Activated naive CD4-positive, alpha-beta T cell treated with anti-CD3 and anti-CD28 coated beads, Interleukin-2, amount 10 ng/mL, durations not matched to agents 7 days and 5 days (primary cell): ENCODE results near the gene CCDC174.
"Not testable (repeated sequence)": the region's sequence is repeated elsewhere in the genome, so short reads cannot be mapped to it uniquely, and the experiment has no call there.

Source experiments
- CTCF ChIA-PET: fragments of 350-600 bp; sonication (Branson Sonifier 250); formaldehyde crosslinking; loops from one replicate; lab custom pipeline; 2021; ENCODE audit warnings: antibody characterized with exemption; lab: Charles Lee
- DNase-seq: peaks from one replicate; pipeline ENCODE4 v3.0.0-alpha.2; 2020
- H3K27ac Mint-ChIP-seq: one replicate; pipeline ENCODE4 v1.8.0; 2021; ENCODE audit warnings: mild to moderate bottlenecking, moderate library complexity, mixed read lengths
- H3K27me3 Mint-ChIP-seq: one replicate; pipeline ENCODE4 v1.8.0; 2021; ENCODE audit warnings: mild to moderate bottlenecking, mixed read lengths
- H3K36me3 Mint-ChIP-seq: one replicate; pipeline ENCODE4 v1.8.0; 2021; ENCODE audit warnings: mixed read lengths
- H3K4me1 Mint-ChIP-seq: one replicate; pipeline ENCODE4 v1.8.0; 2021; ENCODE audit warnings: mixed read lengths
- H3K4me3 Mint-ChIP-seq: one replicate; pipeline ENCODE4 v1.8.0; 2021; ENCODE audit warnings: mild to moderate bottlenecking, moderate library complexity, mixed read lengths
- H3K9me3 Mint-ChIP-seq: one replicate; pipeline ENCODE4 v1.8.0; 2021; ENCODE audit warnings: mixed read lengths

The CCDC174 gene

GRCh38 chr3:14651440-14652251 lies at the start of gene CCDC174:
Gene CCDC174, plus strand, starts transcription at chr3:14651762. Its CDS starts 75 bp downstream, at chr3:14651837.
- peak; percentile 96 for DNase-seq
- Mint-ChIP-seq H3K36me3 (peaks cover 20% of the 10 kb centered on the region), H3K27me3 (no peaks in the 10 kb centered on the region), H3K4me1 (peaks cover 46% of the 10 kb centered on the region), H3K9me3 (no peaks in the 10 kb centered on the region), H3K4me3 (peak within 1 kb of the TSS; percentile 100), H3K27ac (peak within 1 kb of the TSS; percentile 99)
- CTCF ChIA-PET, result interaction anchor here (0.8 to 2.4 kb wide), 2 partner anchors 19 to 400 kb away, joined by 3 to 7 read pairs; no protein-coding TSS in a partner anchor

GRCh38 chr3:14602006-14602803 lies 49.4 kb upstream of the CCDC174 start:
- H3K36me3 Mint-ChIP-seq, result peaks cover 1% of the 10 kb centered on the region
- peaks cover 1% of the 10 kb centered on the region for H3K9me3 Mint-ChIP-seq
- H3K27ac Mint-ChIP-seq, result no peak overlapping the region
- H3K4me3 Mint-ChIP-seq, result no peak overlapping the region
- peaks cover 85% of the 10 kb centered on the region for H3K27me3 Mint-ChIP-seq
- CTCF ChIA-PET, result no interaction called here
- peaks cover 17% of the 10 kb centered on the region for H3K4me1 Mint-ChIP-seq
- no peak for DNase-seq

DNA sequence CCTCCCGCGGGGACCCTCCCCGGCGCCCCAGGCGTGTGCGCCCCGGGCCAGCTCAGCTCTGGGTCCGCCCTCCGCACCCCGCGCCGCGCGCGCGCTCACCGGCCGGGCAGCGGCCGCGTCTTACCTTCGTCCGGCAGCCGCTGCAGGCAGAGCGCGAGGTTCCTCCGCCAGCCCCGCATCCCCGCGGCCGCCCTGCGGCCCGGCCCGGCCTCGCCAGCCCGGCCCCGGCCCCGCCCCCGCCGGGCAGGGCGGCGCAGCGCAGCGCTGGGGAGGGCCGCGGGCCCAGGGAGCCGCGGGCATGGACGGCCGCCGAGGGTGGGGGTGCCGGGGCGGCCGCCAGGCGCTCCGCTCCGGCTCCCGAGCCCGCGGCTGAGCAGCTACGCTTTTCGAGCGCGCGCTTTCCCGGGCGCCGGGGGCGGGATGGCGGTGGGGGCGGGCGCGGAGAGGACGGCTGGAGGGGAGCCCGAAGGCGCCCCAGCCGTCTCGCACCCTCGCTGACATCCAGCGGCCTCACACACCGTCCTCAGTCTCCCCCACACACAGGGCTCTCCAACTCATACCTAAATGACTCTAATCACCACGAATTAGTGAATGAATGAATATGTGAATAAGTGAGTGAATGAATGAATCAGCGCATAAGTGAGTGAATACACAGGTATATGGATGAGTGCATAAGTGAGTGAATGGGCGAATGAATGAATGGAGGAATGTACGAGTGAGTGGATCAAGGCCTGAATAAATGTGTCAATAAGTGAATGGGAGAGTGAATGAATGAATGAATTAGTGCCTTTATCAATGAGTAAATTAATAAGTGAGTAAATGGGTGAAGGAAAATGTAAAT lies 48.5 kb upstream of the CCDC174 start:
- H3K9me3 Mint-ChIP-seq, result peaks cover 1% of the 10 kb centered on the region
- no peak overlapping the region for H3K4me3 Mint-ChIP-seq
- DNase-seq, result no peak
- H3K36me3 Mint-ChIP-seq, result peaks cover 1% of the 10 kb centered on the region
- CTCF ChIA-PET, result no interaction called here
- H3K27ac Mint-ChIP-seq, result no peak overlapping the region
- peaks cover 14% of the 10 kb centered on the region for H3K4me1 Mint-ChIP-seq
- H3K27me3 Mint-ChIP-seq, result peaks cover 79% of the 10 kb centered on the region

DNA sequence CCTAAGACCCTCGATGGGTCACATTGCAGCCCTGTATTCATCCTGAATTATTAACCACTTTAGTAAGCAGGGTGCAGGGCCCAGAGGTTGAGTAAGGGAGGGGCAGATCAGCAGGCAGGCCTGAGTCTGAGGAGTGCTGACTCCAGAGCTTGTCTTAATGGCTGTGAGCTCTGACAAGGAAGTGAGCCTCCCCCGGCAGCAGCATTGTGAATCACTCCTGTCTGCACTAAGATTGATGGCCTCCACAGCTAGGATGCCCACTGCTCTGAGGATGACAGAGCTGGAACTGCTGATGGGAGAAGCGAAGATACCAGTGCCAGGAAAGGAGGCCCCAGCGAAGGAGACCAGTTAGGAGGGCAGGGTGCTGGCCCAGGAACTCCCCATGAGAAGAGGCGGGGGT lies 46.5 kb upstream of the CCDC174 start:
- Mint-ChIP-seq H3K27ac (no peak overlapping the region), H3K36me3 (peaks cover 1% of the 10 kb centered on the region), H3K4me1 (peaks cover 2% of the 10 kb centered on the region), H3K4me3 (no peak overlapping the region), H3K27me3 (peaks cover 72% of the 10 kb centered on the region), H3K9me3 (peaks cover 1% of the 10 kb centered on the region)
- CTCF ChIA-PET, result no interaction called here
- DNase-seq, result no peak

DNA sequence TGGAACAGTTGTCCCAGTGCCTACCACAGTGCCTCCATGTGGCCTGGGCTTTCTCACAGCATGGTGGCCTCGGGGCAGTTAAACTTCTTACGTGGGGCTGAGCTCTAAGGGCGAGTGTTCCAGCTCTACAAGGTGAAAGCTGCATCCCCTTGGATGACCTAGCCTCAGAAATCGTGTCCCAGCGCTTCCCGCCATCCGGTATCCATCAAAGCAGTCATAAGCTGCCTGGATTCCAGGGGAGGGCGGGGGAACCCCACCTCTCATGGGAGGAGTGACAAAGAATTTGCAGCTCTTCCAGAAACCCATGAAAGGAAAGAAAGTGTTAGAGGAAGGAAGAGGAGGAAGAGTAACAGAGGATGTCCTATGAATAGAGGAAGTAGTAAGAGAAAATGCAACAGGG lies 45.8 kb upstream of the CCDC174 start:
- H3K27me3 Mint-ChIP-seq, result peaks cover 72% of the 10 kb centered on the region
- peaks cover 2% of the 10 kb centered on the region for H3K4me1 Mint-ChIP-seq
- no peak for DNase-seq
- CTCF ChIA-PET, result no interaction called here
- peaks cover 1% of the 10 kb centered on the region for H3K9me3 Mint-ChIP-seq
- H3K4me3 Mint-ChIP-seq, result no peak overlapping the region
- H3K27ac Mint-ChIP-seq, result no peak overlapping the region
- peaks cover 1% of the 10 kb centered on the region for H3K36me3 Mint-ChIP-seq

DNA sequence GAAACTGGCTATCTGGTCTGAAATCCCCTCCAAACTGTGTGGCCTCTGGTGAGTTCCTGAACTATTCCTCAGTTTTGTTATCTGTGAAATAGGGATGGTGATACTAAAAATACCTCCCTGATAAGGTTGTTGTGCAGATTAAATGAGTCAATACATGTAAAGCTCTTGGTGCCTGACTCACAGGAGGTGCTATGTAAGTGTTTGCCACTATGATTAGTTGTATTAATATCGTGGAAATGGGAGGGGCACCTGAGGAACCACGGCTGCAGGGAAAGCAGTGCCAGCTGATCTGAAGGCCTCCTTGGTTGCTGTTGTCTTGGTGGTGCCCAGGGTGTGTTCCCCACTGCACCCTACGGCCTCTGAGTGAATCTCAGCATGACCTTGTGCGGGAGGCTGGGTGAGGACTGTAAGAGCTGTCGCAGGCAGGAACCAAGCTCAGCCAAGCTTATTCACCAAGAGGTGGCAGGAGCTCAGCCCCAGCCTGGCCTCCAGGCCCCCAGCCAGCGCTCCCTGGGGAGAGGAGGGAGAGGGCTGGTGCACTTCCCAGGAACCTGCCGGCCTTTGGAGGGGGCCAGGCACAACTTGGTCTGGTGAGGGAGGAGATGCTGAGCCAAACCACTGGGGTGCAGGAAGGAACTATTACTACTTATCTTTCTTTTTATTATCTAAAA lies 44.8 kb upstream of the CCDC174 start:
- H3K27ac Mint-ChIP-seq, result no peak overlapping the region
- H3K9me3 Mint-ChIP-seq, result peaks cover 1% of the 10 kb centered on the region
- DNase-seq, result no peak
- H3K27me3 Mint-ChIP-seq, result peaks cover 67% of the 10 kb centered on the region
- H3K36me3 Mint-ChIP-seq, result peaks cover 1% of the 10 kb centered on the region
- CTCF ChIA-PET, result interaction anchor here (0.9 kb wide), 1 partner anchor 174 kb away, joined by 3 read pairs; no protein-coding TSS in a partner anchor
- H3K4me1 Mint-ChIP-seq, result peaks cover 2% of the 10 kb centered on the region
- H3K4me3 Mint-ChIP-seq, result no peak overlapping the region

- Mint-ChIP-seq H3K27ac (no peak overlapping the region), H3K4me1 (peaks cover under 1% of the 10 kb centered on the region), H3K9me3 (peaks cover under 1% of the 10 kb centered on the region), H3K4me3 (no peak overlapping the region), H3K27me3 (peaks cover 66% of the 10 kb centered on the region), H3K36me3 (peaks cover under 1% of the 10 kb centered on the region)
- CTCF ChIA-PET, result no interaction called here
- DNase-seq, result no peak
Observed at GRCh38 chr3:14608298-14608697, 43.3 kb upstream of the CCDC174 start.

GRCh38 chr3:14609058-14609457 lies 42.5 kb upstream of the CCDC174 start:
- CTCF ChIA-PET, result interaction anchor here (0.6 kb wide), 1 partner anchor 172 kb away, joined by 4 read pairs; no protein-coding TSS in a partner anchor
- not testable (repeated sequence) for H3K9me3 Mint-ChIP-seq, H3K4me3 Mint-ChIP-seq, H3K27ac Mint-ChIP-seq, H3K4me1 Mint-ChIP-seq, DNase-seq, H3K36me3 Mint-ChIP-seq
- H3K27me3 Mint-ChIP-seq, result peaks cover 65% of the 10 kb centered on the region

DNA sequence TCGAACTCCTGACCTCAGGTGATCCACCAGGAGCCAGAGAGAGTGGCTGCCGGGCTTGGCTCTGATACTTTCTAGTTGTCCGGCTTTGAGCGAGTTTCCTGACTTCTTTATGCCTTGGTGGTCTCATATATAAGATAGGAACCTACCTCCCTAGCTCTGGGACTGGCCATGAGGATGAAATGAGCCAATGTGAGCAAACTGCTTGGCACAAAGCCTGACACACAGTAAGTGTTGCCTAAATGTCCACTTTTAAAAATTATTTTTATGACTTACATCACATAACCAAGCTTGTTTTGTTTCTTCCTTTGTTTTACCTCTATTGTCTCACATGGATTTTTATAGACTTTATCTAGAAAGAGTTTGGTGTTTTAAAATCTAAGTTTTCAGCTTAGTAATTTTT lies 42.1 kb upstream of the CCDC174 start:
- DNase-seq, result no peak
- H3K4me3 Mint-ChIP-seq, result no peak overlapping the region
- peaks cover 63% of the 10 kb centered on the region for H3K27me3 Mint-ChIP-seq
- no peaks in the 10 kb centered on the region for H3K4me1 Mint-ChIP-seq
- no peaks in the 10 kb centered on the region for H3K9me3 Mint-ChIP-seq
- H3K36me3 Mint-ChIP-seq, result no peaks in the 10 kb centered on the region
- CTCF ChIA-PET, result interaction anchor here (0.6 kb wide), 1 partner anchor 172 kb away, joined by 4 read pairs; no protein-coding TSS in a partner anchor
- H3K27ac Mint-ChIP-seq, result no peak overlapping the region

DNA sequence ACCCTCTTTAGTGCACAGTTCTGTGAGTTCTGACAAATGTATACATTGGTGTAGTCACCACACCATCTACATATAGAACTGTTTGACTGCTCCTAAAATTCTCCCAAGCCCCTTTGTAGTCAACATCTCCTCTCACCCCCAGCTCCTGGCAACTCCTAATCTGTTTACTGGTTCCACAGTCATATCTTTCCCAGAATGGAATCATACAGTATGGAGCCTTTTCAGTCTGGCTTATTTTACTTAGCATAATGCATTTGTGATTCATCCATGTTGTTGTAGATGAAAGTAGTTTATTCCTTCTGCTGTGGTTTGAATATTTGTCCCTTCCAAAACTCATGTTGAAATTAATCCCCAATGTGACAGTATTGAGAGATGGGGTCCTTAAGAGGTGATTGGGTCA lies 41.6 kb upstream of the CCDC174 start:
- peaks cover 59% of the 10 kb centered on the region for H3K27me3 Mint-ChIP-seq
- DNase-seq, result no peak
- H3K9me3 Mint-ChIP-seq, result no peaks in the 10 kb centered on the region
- CTCF ChIA-PET, result interaction anchor here (0.6 kb wide), 1 partner anchor 171 kb away, joined by 4 read pairs; no protein-coding TSS in a partner anchor
- H3K36me3 Mint-ChIP-seq, result no peaks in the 10 kb centered on the region
- no peak overlapping the region for H3K27ac Mint-ChIP-seq
- no peaks in the 10 kb centered on the region for H3K4me1 Mint-ChIP-seq
- no peak overlapping the region for H3K4me3 Mint-ChIP-seq

DNA sequence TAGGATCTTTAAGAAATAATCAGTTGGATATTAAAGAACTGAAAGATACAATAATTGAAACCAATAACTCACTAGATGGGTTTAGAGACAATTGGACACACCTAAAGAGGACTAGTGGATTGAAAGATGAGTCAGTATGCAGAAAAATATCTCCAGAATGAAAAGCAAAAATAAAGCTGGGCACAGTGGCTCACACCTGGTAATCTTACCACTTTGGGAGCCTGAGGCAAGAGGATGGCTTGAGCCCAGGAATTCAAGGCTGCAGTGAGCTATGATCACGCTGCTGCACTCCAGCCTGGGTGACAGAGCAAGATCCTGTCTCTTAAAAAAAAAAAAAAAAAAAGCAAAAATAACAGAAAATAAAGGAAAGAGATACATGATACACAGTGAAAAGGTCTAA lies 37.4 kb upstream of the CCDC174 start:
- no peaks in the 10 kb centered on the region for H3K36me3 Mint-ChIP-seq
- no peak overlapping the region for H3K27ac Mint-ChIP-seq
- H3K9me3 Mint-ChIP-seq, result no peaks in the 10 kb centered on the region
- DNase-seq, result no peak
- CTCF ChIA-PET, result no interaction called here
- peaks cover 59% of the 10 kb centered on the region for H3K27me3 Mint-ChIP-seq
- no peaks in the 10 kb centered on the region for H3K4me1 Mint-ChIP-seq
- no peak overlapping the region for H3K4me3 Mint-ChIP-seq

GRCh38 chr3:14614862-14615261 lies 36.7 kb upstream of the CCDC174 start:
- CTCF ChIA-PET, result no interaction called here
- Mint-ChIP-seq H3K27ac (no peak overlapping the region), H3K27me3 (peaks cover 64% of the 10 kb centered on the region), H3K9me3 (no peaks in the 10 kb centered on the region), H3K4me1 (no peaks in the 10 kb centered on the region), H3K36me3 (no peaks in the 10 kb centered on the region), H3K4me3 (no peak overlapping the region)
- no peak for DNase-seq
